NT2/D1 (cell line): ENCODE data around the gene OR8D1.

Experiments used
- SUZ12 ChIP-seq: IDR thresholded peaks from 2 replicates; pipeline ENCODE4 v1.6.1; 2011; ENCODE audit not compliant: insufficient read length, insufficient read depth; ENCODE audit errors: extremely low read depth
- YY1 ChIP-seq: IDR thresholded peaks from 2 replicates; pipeline ENCODE4 v1.6.1; 2011; ENCODE audit not compliant: insufficient read length, insufficient read depth
- ZNF274 ChIP-seq: IDR thresholded peaks from 2 replicates; pipeline ENCODE4 v1.6.1; 2011; ENCODE audit warnings: mild to moderate bottlenecking, low read depth, low read length

- TF ChIP-seq SUZ12 (no peak), YY1 (no peak), ZNF274 (no peak)
Measured at GRCh38 chr11:124296016-124296415, 17.7 kb downstream of the OR8D1 start.
